Subcutaneous adipose tissue (tissue), 4 donors: Measurements from ENCODE around the gene SIK2. TPM values are rescaled to one million over a fixed set of nuclear protein-coding genes. Genes with fewer than 3 reads are reported as not detected.

Experiments used
- total RNA-seq, 4 donors: library from RNA; depleted of rRNA; stranded (reverse); fragments of >200 nt; gene quantifications; one replicate each; pipeline ENCODE4 v1.1.0, GENCODE V29; 2016
- TF ChIP-seq, protein P1 (sequence below): fragments of 450-650 bp; IDR thresholded peaks from one replicate; pipeline ENCODE4 v1.5.1; 2016; ENCODE audit warnings: low read depth, mild to moderate bottlenecking, control low read depth, antibody characterized with exemption, moderate library complexity

SIK2 gene
- total RNA-seq, 4 donors from 2014 or later, result 75.8 to 113 (median 101) TPM

GRCh38 chr11:111605681-111606080, 3.4 kb downstream of the SIK2 start:
- TF ChIP-seq, protein P1, sequence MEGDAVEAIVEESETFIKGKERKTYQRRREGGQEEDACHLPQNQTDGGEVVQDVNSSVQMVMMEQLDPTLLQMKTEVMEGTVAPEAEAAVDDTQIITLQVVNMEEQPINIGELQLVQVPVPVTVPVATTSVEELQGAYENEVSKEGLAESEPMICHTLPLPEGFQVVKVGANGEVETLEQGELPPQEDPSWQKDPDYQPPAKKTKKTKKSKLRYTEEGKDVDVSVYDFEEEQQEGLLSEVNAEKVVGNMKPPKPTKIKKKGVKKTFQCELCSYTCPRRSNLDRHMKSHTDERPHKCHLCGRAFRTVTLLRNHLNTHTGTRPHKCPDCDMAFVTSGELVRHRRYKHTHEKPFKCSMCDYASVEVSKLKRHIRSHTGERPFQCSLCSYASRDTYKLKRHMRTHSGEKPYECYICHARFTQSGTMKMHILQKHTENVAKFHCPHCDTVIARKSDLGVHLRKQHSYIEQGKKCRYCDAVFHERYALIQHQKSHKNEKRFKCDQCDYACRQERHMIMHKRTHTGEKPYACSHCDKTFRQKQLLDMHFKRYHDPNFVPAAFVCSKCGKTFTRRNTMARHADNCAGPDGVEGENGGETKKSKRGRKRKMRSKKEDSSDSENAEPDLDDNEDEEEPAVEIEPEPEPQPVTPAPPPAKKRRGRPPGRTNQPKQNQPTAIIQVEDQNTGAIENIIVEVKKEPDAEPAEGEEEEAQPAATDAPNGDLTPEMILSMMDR, result no peak

DNA sequence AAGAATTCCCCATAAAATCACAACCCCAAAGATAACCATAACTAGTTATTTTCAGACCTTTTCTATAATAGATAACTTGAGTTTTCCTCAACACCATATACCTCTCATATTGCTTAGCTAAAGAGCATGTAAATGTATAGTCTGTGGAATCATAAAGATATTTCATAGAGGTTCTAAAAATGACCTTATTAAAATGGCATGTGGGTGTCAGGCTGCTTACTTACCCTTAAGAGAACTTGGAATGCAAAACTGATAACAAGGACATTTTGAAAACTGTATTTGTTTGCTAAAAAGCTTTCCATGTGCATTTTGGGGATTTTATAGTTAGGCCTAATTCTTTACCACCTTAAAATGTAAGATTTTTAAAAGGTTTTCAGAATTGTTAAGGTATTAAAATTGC, 4.7 kb downstream of the SIK2 start:
- TF ChIP-seq, protein P1, result no peak

- TF ChIP-seq, protein P1, result no peak
Observed at GRCh38 chr11:111607751-111608150, 5.5 kb downstream of the SIK2 start.

GRCh38 chr11:111612224-111612623, 10.0 kb downstream of the SIK2 start:
- TF ChIP-seq, protein P1, result no peak

- TF ChIP-seq, protein P1, result no peak
Observed at GRCh38 chr11:111617286-111617685, 15.0 kb downstream of the SIK2 start.

DNA sequence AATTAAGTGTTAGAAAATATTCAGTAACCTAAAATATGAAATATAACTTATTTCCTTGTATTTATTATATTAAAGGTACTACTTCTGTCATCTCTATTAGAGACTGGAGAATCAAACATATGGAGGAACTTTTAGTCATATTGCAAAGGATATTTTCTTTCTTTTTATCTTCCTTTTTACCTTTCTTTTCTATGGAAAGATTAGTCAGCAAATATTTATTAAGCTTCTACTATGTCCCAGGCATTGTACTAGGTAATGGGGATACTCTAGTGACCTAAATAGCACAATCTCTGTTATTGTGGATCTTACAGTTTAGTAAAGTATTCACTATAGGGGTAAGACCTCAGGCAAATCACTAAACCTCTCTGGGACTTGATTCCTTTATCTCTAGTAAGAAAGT, 18.3 kb downstream of the SIK2 start:
- TF ChIP-seq, protein P1, result no peak

GRCh38 chr11:111623527-111624030, 21.3 kb downstream of the SIK2 start:
- TF ChIP-seq, protein P1, result no peak
